Caco-2 (cell line): ENCODE data around the gene TFAP2C. TPM values are rescaled to one million over a fixed set of nuclear protein-coding genes. Genes with fewer than 3 reads are reported as not detected.

Source experiments
- BruUV-seq: library from RNA; stranded (reverse); fragments of 400-500 nt; replicated peaks from 2 replicates; lab custom pipeline; 2021; lab: Mats Ljungman, UMichigan
- CTCF ChIA-PET: fragments of 300-600 bp; sonication (Branson Sonifier 250); formaldehyde crosslinking; loops from one replicate; lab custom pipeline; 2022; ENCODE audit warnings: antibody characterized with exemption; lab: Charles Lee
- POLR2A ChIA-PET: fragments of 300-600 bp; sonication (Branson Sonifier 250); formaldehyde crosslinking; loops from one replicate; lab custom pipeline; 2022; ENCODE audit warnings: antibody characterized with exemption; lab: Charles Lee
- DNase-seq, 2 experiments: peaks; one replicate each; pipeline versions ENCODE4 v3.0.0 to v3.0.0-alpha.2; 2020 to 2022
- H3K27me3 ChIP-seq: replicated peaks from 2 replicates; pipeline ENCODE4 v1.6.0; 2011; ENCODE audit warnings: low read length; ENCODE audit not compliant: control insufficient read depth, insufficient read depth
- H3K36me3 ChIP-seq: 2 replicates; pipeline ENCODE4 v1.5.1; 2011; ENCODE audit warnings: low read length; ENCODE audit not compliant: control insufficient read depth, insufficient read depth
- H3K4me1 ChIP-seq: fragments of 250-450 bp; sonication (Bioruptor Pico); 2 replicates; pipeline ENCODE4 v1.5.1; 2020; ENCODE audit warnings: mild to moderate bottlenecking
- H3K4me3 ChIP-seq: 2 replicates; pipeline ENCODE4 v1.5.1; 2011; ENCODE audit warnings: low read depth, mild to moderate bottlenecking, control low read depth, low read length
- H3K9me3 ChIP-seq: fragments of 250-450 bp; sonication (Bioruptor Pico); 2 replicates; pipeline ENCODE4 v1.5.1; 2020; ENCODE audit warnings: mild to moderate bottlenecking, moderate library complexity
- H3K27ac Mint-ChIP-seq: one replicate; pipeline ENCODE4 v1.8.0; 2022; ENCODE audit warnings: mixed read lengths; ENCODE audit not compliant: unreplicated experiment
- H3K27me3 Mint-ChIP-seq: one replicate; pipeline ENCODE4 v1.8.0; 2022; ENCODE audit warnings: mixed read lengths; ENCODE audit not compliant: insufficient read depth, unreplicated experiment
- H3K36me3 Mint-ChIP-seq: one replicate; pipeline ENCODE4 v1.8.0; 2022; ENCODE audit warnings: mild to moderate bottlenecking, mixed read lengths; ENCODE audit not compliant: insufficient read depth, unreplicated experiment
- H3K4me1 Mint-ChIP-seq: one replicate; pipeline ENCODE4 v1.8.0; 2022; ENCODE audit warnings: low read depth, mixed read lengths; ENCODE audit not compliant: unreplicated experiment
- H3K4me3 Mint-ChIP-seq: one replicate; pipeline ENCODE4 v1.8.0; 2022; ENCODE audit warnings: mild to moderate bottlenecking, moderate library complexity, mixed read lengths; ENCODE audit not compliant: unreplicated experiment
- H3K9me3 Mint-ChIP-seq: one replicate; pipeline ENCODE4 v1.8.0; 2022; ENCODE audit warnings: mixed read lengths; ENCODE audit not compliant: unreplicated experiment
- CTCF ChIP-seq, 2 experiments: fragments of 200-600 bp in 1 of 2; IDR thresholded peaks; 1 replicate in 1 of 2; 2 replicates in 1 of 2; pipeline versions ENCODE4 v1.5.1 to v1.8.0; 2011 to 2022; ENCODE audit warnings: antibody characterized with exemption in 1 of 2, control low read depth in 1 of 2, inconsistent platforms in 1 of 2, low read depth in 1 of 2, low read length in 1 of 2, mild to moderate bottlenecking in 1 of 2, moderate library complexity in 1 of 2; ENCODE audit not compliant: insufficient read depth in 1 of 2, severe bottlenecking in 1 of 2, unreplicated experiment in 1 of 2
- intact Hi-C: fragments of 100-400 bp; cut with micrococcal nuclease; formaldehyde crosslinking; loops from one replicate; pipeline ENCODE4 v1.10.0; 2022; ENCODE audit not compliant: unreplicated experiment
- total RNA-seq: library from RNA; stranded (reverse); gene quantifications from 2 replicates; pipeline ENCODE4 v1.2.3, GENCODE V29; 2022

Gene TFAP2C
- total RNA-seq, 1 experiment from 2014 or later = 27.9 TPM

- Histone ChIP-seq H3K27me3 (no peaks in the 10 kb centered on the region), H3K9me3 (no peaks in the 10 kb centered on the region), H3K4me3 (no peak overlapping the region), H3K4me1 (peaks cover 45% of the 10 kb centered on the region), H3K36me3 (no peaks in the 10 kb centered on the region)
- Mint-ChIP-seq H3K27ac (peak overlapping the region; percentile 30), H3K36me3 (no peaks in the 10 kb centered on the region), H3K4me3 (no peak overlapping the region), H3K4me1 (peaks cover 46% of the 10 kb centered on the region), H3K27me3 (no peaks in the 10 kb centered on the region), H3K9me3 (no peaks in the 10 kb centered on the region)
- ChIA-PET POLR2A (interaction anchor here (0.6 to 0.9 kb wide), 2 partner anchors 14 to 1027 kb away, joined by 5 to 6 read pairs; no protein-coding TSS in a partner anchor), CTCF (interaction anchor here (0.6 to 1.5 kb wide), 5 partner anchors 10 to 379 kb away, joined by 3 to 8 read pairs (median 3); no protein-coding TSS in a partner anchor)
- no TSS peak for BruUV-seq
- intact Hi-C loops = no loop called here
- TF ChIP-seq CTCF (IDR thresholded peaks at IDR 0.05; ENCODE audit: insufficient read depth in 1 of 2, low read depth in 1 of 2, low read length in 1 of 2, severe bottlenecking in 1 of 2, unreplicated experiment in 1 of 2) = no peak
- DNase-seq = peak; percentile 48 to 66
These were observed 47.4 kb upstream of the TFAP2C start for GRCh38 chr20:56581701-56582100.

- H3K9me3 ChIP-seq = no peaks in the 10 kb centered on the region
- H3K36me3 ChIP-seq = no peaks in the 10 kb centered on the region
- ChIA-PET POLR2A (no interaction called here), CTCF (interaction anchor here (0.7 kb wide), 1 partner anchor 34 kb away, joined by 4 read pairs; no protein-coding TSS in a partner anchor)
- peaks cover 51% of the 10 kb centered on the region for H3K4me1 ChIP-seq
- TF ChIP-seq CTCF (IDR thresholded peaks at IDR 0.05; ENCODE audit: insufficient read depth in 1 of 2, low read depth in 1 of 2, low read length in 1 of 2, severe bottlenecking in 1 of 2, unreplicated experiment in 1 of 2) = no peak
- Mint-ChIP-seq H3K4me1 (peaks cover 53% of the 10 kb centered on the region), H3K9me3 (no peaks in the 10 kb centered on the region), H3K27ac (peak overlapping the region; percentile 30), H3K27me3 (no peaks in the 10 kb centered on the region), H3K4me3 (no peak overlapping the region), H3K36me3 (peaks cover 6% of the 10 kb centered on the region)
- H3K4me3 ChIP-seq = no peak overlapping the region
- BruUV-seq = no TSS peak
- DNase-seq = no peak
- intact Hi-C loops = no loop called here
- H3K27me3 ChIP-seq = no peaks in the 10 kb centered on the region
These were observed 46.6 kb upstream of the TFAP2C start for GRCh38 chr20:56582542-56582941.

- Mint-ChIP-seq H3K27me3 (no peaks in the 10 kb centered on the region), H3K27ac (no peak overlapping the region), H3K4me3 (no peak overlapping the region), H3K9me3 (no peaks in the 10 kb centered on the region), H3K4me1 (peaks cover 62% of the 10 kb centered on the region), H3K36me3 (peaks cover 10% of the 10 kb centered on the region)
- no peaks in the 10 kb centered on the region for H3K27me3 ChIP-seq
- DNase-seq = no peak
- peaks cover 56% of the 10 kb centered on the region for H3K4me1 ChIP-seq
- intact Hi-C loops = no loop called here
- H3K4me3 ChIP-seq = no peak overlapping the region
- no peaks in the 10 kb centered on the region for H3K36me3 ChIP-seq
- H3K9me3 ChIP-seq = no peaks in the 10 kb centered on the region
- CTCF ChIA-PET = no interaction called here
- POLR2A ChIA-PET = no interaction called here
- TF ChIP-seq CTCF (IDR thresholded peaks at IDR 0.05; ENCODE audit: insufficient read depth in 1 of 2, low read depth in 1 of 2, low read length in 1 of 2, severe bottlenecking in 1 of 2, unreplicated experiment in 1 of 2) = no peak
- BruUV-seq = no TSS peak
These were observed 44.2 kb upstream of the TFAP2C start for GRCh38 chr20:56584916-56585315.
